ENCODE results near the gene MRI1. TPM values are rescaled to one million over a fixed set of nuclear protein-coding genes. Genes with fewer than 3 reads are reported as not detected.
A peak's percentile ranks its signal among the peaks of the same experiment; 100 is the strongest.

Gene MRI1
- total RNA-seq, 1 donor from 2014 or later = 20.2 TPM

DNA sequence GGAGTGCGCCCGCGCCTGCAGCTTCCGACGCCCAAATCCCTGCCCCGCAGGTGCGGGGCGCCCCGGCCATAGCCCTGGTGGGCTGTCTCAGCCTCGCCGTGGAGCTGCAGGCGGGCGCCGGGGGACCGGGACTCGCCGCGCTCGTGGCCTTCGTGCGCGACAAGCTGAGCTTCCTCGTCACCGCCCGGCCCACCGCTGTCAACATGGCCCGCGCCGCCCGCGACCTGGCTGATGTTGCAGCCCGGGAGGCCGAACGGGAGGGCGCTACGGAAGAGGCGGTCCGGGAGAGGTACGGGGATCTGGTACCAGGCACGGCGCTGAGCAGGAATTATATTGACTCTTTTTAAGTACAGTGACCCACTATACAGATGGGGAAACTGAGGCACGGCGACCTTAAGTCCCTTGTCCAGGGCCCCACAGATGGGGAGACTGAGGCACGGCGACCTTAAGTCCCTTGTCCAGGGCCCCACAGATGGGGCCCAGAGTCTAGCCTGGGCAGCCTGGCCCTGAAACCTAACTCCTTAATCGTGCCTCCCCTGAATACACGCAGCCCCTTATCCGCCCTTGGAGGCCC lies 586 bp downstream of the MRI1 start:
- Mint-ChIP-seq H3K36me3 (ENCODE audit: low read depth) (peaks cover 9% of the 10 kb centered on the region), H3K27ac (ENCODE audit: unreplicated experiment) (peak overlapping the region; percentile 63), H3K27me3 (ENCODE audit: low read depth) (no peaks in the 10 kb centered on the region), H3K9me3 (ENCODE audit: low read depth) (no peaks in the 10 kb centered on the region), H3K4me3 (ENCODE audit: unreplicated experiment) (peak overlapping the region; percentile 82), H3K4me1 (ENCODE audit: low read depth) (peaks cover 14% of the 10 kb centered on the region)
- no peak for DNase-seq (ENCODE audit: low spot score)
- TF ChIP-seq, protein P1, sequence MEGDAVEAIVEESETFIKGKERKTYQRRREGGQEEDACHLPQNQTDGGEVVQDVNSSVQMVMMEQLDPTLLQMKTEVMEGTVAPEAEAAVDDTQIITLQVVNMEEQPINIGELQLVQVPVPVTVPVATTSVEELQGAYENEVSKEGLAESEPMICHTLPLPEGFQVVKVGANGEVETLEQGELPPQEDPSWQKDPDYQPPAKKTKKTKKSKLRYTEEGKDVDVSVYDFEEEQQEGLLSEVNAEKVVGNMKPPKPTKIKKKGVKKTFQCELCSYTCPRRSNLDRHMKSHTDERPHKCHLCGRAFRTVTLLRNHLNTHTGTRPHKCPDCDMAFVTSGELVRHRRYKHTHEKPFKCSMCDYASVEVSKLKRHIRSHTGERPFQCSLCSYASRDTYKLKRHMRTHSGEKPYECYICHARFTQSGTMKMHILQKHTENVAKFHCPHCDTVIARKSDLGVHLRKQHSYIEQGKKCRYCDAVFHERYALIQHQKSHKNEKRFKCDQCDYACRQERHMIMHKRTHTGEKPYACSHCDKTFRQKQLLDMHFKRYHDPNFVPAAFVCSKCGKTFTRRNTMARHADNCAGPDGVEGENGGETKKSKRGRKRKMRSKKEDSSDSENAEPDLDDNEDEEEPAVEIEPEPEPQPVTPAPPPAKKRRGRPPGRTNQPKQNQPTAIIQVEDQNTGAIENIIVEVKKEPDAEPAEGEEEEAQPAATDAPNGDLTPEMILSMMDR (IDR thresholded peaks at IDR 0.05) = no peak

- no peak for DNase-seq (ENCODE audit: low spot score)
- no peaks in the 10 kb centered on the region for H3K9me3 Mint-ChIP-seq (ENCODE audit: low read depth)
- H3K4me1 Mint-ChIP-seq (ENCODE audit: low read depth) = peaks cover 14% of the 10 kb centered on the region
- peak overlapping the region; percentile 82 for H3K4me3 Mint-ChIP-seq (ENCODE audit: unreplicated experiment)
- H3K27me3 Mint-ChIP-seq (ENCODE audit: low read depth) = no peaks in the 10 kb centered on the region
- TF ChIP-seq, protein P1 (IDR thresholded peaks at IDR 0.05) = no peak
- peaks cover 12% of the 10 kb centered on the region for H3K36me3 Mint-ChIP-seq (ENCODE audit: low read depth)
- peak overlapping the region; percentile 63 for H3K27ac Mint-ChIP-seq (ENCODE audit: unreplicated experiment)
Measured at GRCh38 chr19:13765395-13766094, 1.2 kb downstream of the MRI1 start.

GRCh38 chr19:13766095-13766481 lies 1.8 kb downstream of the MRI1 start:
- H3K9me3 Mint-ChIP-seq (ENCODE audit: low read depth) = no peaks in the 10 kb centered on the region

GRCh38 chr19:13768510-13768909 lies 4.2 kb downstream of the MRI1 start:
- Mint-ChIP-seq H3K9me3 (ENCODE audit: low read depth) (no peaks in the 10 kb centered on the region), H3K4me3 (ENCODE audit: unreplicated experiment) (no peak overlapping the region), H3K36me3 (ENCODE audit: low read depth) (peaks cover 8% of the 10 kb centered on the region), H3K4me1 (ENCODE audit: low read depth) (peaks cover 12% of the 10 kb centered on the region), H3K27ac (ENCODE audit: unreplicated experiment) (no peak overlapping the region), H3K27me3 (ENCODE audit: low read depth) (no peaks in the 10 kb centered on the region)
- no peak for DNase-seq (ENCODE audit: low spot score)
- TF ChIP-seq, protein P1 (IDR thresholded peaks at IDR 0.05) = no peak

More at GRCh38 chr19:13766095-13766481, 1.8 kb downstream of the MRI1 start:
- TF ChIP-seq, protein P1 (IDR thresholded peaks at IDR 0.05) = no peak
- no peak for DNase-seq (ENCODE audit: low spot score)
- H3K27ac Mint-ChIP-seq (ENCODE audit: unreplicated experiment) = peak overlapping the region; percentile 63
- H3K4me3 Mint-ChIP-seq (ENCODE audit: unreplicated experiment) = no peak overlapping the region
- H3K27me3 Mint-ChIP-seq (ENCODE audit: low read depth) = no peaks in the 10 kb centered on the region
- peaks cover 14% of the 10 kb centered on the region for H3K4me1 Mint-ChIP-seq (ENCODE audit: low read depth)
- H3K36me3 Mint-ChIP-seq (ENCODE audit: low read depth) = peaks cover 12% of the 10 kb centered on the region

DNA sequence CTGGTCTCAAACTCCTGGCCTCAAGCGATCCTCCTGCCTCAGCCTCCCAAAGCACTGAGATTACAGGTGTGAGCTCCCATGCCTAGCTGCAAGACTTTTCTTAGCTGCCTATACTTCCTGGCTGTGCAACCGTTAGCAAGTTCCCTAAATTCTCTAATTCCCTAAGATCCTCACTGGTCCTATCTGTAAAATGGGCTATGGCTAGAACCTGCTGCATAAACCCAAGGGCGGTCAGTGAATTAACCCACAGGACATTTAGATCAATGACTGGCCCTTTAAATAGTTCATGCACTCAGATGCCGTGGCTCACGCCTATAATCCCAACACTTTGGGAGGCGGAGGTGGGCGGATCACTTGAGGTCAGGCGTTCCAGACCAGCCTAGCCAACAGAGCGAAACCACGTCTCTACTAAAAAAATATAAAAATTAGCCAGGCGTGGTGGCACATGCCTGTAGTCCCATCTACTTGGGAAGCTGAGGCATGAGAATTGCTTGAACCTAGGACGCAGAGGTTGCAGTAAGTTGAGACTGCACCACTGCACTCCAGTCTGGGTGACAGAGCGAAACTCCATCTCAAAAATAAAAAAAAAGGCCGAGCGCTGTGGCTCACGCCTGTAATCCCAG lies 5.8 kb downstream of the MRI1 start:
- Mint-ChIP-seq H3K4me1 (ENCODE audit: low read depth) (peaks cover 17% of the 10 kb centered on the region), H3K9me3 (ENCODE audit: low read depth) (no peaks in the 10 kb centered on the region), H3K27me3 (ENCODE audit: low read depth) (no peaks in the 10 kb centered on the region), H3K27ac (ENCODE audit: unreplicated experiment) (no peak overlapping the region), H3K4me3 (ENCODE audit: unreplicated experiment) (no peak overlapping the region), H3K36me3 (ENCODE audit: low read depth) (peaks cover 7% of the 10 kb centered on the region)
- no peak for DNase-seq (ENCODE audit: low spot score)
- TF ChIP-seq, protein P1 (IDR thresholded peaks at IDR 0.05) = no peak
